HepG2 (cell line): ENCODE measurements around the gene LINGO3. TPM values are rescaled to one million over a fixed set of nuclear protein-coding genes. Genes with fewer than 3 reads are reported as not detected.

Source experiments
- AKAP8 ChIP-seq: sonication (generic); formaldehyde crosslinking; IDR thresholded peaks from 2 replicates; pipeline ENCODE4 v1.5.1; 2020; ENCODE audit warnings: mild to moderate bottlenecking, missing genetic modification reagents
- ELF1 ChIP-seq: sonication (generic); formaldehyde crosslinking; IDR thresholded peaks from 2 replicates; pipeline ENCODE4 v1.4.0; 2020; ENCODE audit warnings: missing genetic modification reagents
- HES4 ChIP-seq: sonication (generic); formaldehyde crosslinking; IDR thresholded peaks from 2 replicates; pipeline ENCODE4 v1.9.0; 2021; ENCODE audit warnings: mild to moderate bottlenecking, missing genetic modification reagents, borderline replicate concordance
- ISL2 ChIP-seq: sonication (generic); formaldehyde crosslinking; IDR thresholded peaks from 2 replicates; pipeline ENCODE4 v1.5.0; 2020; ENCODE audit warnings: missing genetic modification reagents
- MED1 ChIP-seq: sonication (generic); formaldehyde crosslinking; IDR thresholded peaks from 2 replicates; pipeline ENCODE4 v1.4.0; 2020; ENCODE audit warnings: missing genetic modification reagents
- NFKBIZ ChIP-seq: IDR thresholded peaks from 2 replicates; pipeline ENCODE4 v1.6.1; 2018; ENCODE audit warnings: missing genetic modification reagents, missing compliant biosample characterization
- PHB2 ChIP-seq: fragments of 450-650 bp; IDR thresholded peaks from 2 replicates; pipeline ENCODE4 v1.6.1; 2018; ENCODE audit not compliant: partially characterized antibody
- POLR2AphosphoS5 ChIP-seq: IDR thresholded peaks from 2 replicates; pipeline ENCODE4 v1.6.1; 2012; ENCODE audit warnings: low read depth, low read length
- PPARG ChIP-seq: conservative IDR thresholded peaks from 2 replicates; pipeline ENCODE4 v1.6.1; 2016; ENCODE audit warnings: missing biosample characterization, missing genetic modification reagents
- SP2 ChIP-seq: sonication (generic); formaldehyde crosslinking; IDR thresholded peaks from 2 replicates; pipeline ENCODE4 v1.5.1; 2020; ENCODE audit warnings: mild to moderate bottlenecking, missing genetic modification reagents
- SPEN ChIP-seq: sonication (generic); formaldehyde crosslinking; IDR thresholded peaks from 2 replicates; pipeline ENCODE4 v1.5.1; 2020; ENCODE audit warnings: low read depth, mild to moderate bottlenecking, missing genetic modification reagents
- TBL1XR1 ChIP-seq: fragments of 150-350 bp; IDR thresholded peaks from 2 replicates; pipeline ENCODE4 v1.6.1; 2014; ENCODE audit warnings: borderline replicate concordance, low read length; ENCODE audit not compliant: partially characterized antibody
- TMF1 ChIP-seq: sonication (generic); formaldehyde crosslinking; IDR thresholded peaks from 2 replicates; pipeline ENCODE4 v1.8.1; 2022; ENCODE audit warnings: low read depth, missing genetic modification reagents
- YEATS4 ChIP-seq: sonication (generic); formaldehyde crosslinking; IDR thresholded peaks from 2 replicates; pipeline ENCODE4 v1.4.0; 2020; ENCODE audit warnings: missing genetic modification reagents, borderline replicate concordance
- ZNF354B ChIP-seq: sonication (generic); formaldehyde crosslinking; IDR thresholded peaks from 2 replicates; pipeline ENCODE4 v1.8.0; 2022; ENCODE audit warnings: mild to moderate bottlenecking, missing genetic modification reagents
- ZNF430 ChIP-seq: sonication (generic); formaldehyde crosslinking; IDR thresholded peaks from 2 replicates; pipeline ENCODE4 v1.9.0; 2021; ENCODE audit warnings: mild to moderate bottlenecking, missing genetic modification reagents
- ZNF564 ChIP-seq: sonication (generic); formaldehyde crosslinking; IDR thresholded peaks from 2 replicates; pipeline ENCODE4 v1.8.1; 2023; ENCODE audit warnings: mild to moderate bottlenecking, missing genetic modification reagents
- ZNF616 ChIP-seq: sonication (generic); formaldehyde crosslinking; IDR thresholded peaks from 2 replicates; pipeline ENCODE4 v1.5.0; 2020; ENCODE audit warnings: low read depth, mild to moderate bottlenecking, missing genetic modification reagents
- ZSCAN21 ChIP-seq: sonication (generic); formaldehyde crosslinking; IDR thresholded peaks from 2 replicates; pipeline ENCODE4 v1.8.0; 2022; ENCODE audit warnings: mild to moderate bottlenecking, missing genetic modification reagents, moderate library complexity, borderline replicate concordance
- ZSCAN31 ChIP-seq: sonication (generic); formaldehyde crosslinking; IDR thresholded peaks from 2 replicates; pipeline ENCODE4 v1.5.0; 2020; ENCODE audit warnings: low read depth, mild to moderate bottlenecking, missing genetic modification reagents
- polyA plus RNA-seq, 8 experiments: library from polyadenylated mRNA; depleted of rRNA in 3 of 8; stranded (reverse) in 7 of 8; unstranded in 1 of 8; fragments of >200 nt; fragmentation: Illumina TruSeq in 4 of 8; extraction: Trizol in 4 of 8; gene quantifications; 2 replicates each; pipeline versions ENCODE4 v1.2.1 to v1.2.3, GENCODE V29; 2011 to 2016; ENCODE audit warnings: low read depth in 4 of 8, missing spikeins in 1 of 8, mixed read lengths in 1 of 8; ENCODE audit not compliant: insufficient read depth in 1 of 8
- total RNA-seq, 5 experiments: library from RNA; depleted of rRNA; stranded (reverse); fragments of >200 nt; fragmentation: Illumina TruSeq; extraction: Trizol; gene quantifications; 2 replicates each; pipeline ENCODE4 v1.2.3, GENCODE V29; 2016; ENCODE audit warnings: low read depth in 1 of 5
- TF ChIP-seq, protein P1 (sequence below): sonication (generic); formaldehyde crosslinking; IDR thresholded peaks from 2 replicates; pipeline ENCODE4 v1.8.1; 2023; ENCODE audit warnings: mild to moderate bottlenecking, missing genetic modification reagents
- TF ChIP-seq, protein P2 (sequence below), 2 experiments: fragments of 450-650 bp in 1 of 2; sonication (generic) in 1 of 2; formaldehyde crosslinking; IDR thresholded peaks; 2 replicates each; pipeline versions ENCODE4 v1.5.0 to v1.8.0; 2020 to 2022; ENCODE audit warnings: mild to moderate bottlenecking in 1 of 2, missing genetic modification reagents in 1 of 2
- TF ChIP-seq, protein P3 (sequence below): sonication (generic); formaldehyde crosslinking; IDR thresholded peaks from 2 replicates; pipeline ENCODE4; 2020; ENCODE audit warnings: missing genetic modification reagents, mild to moderate bottlenecking, borderline replicate concordance
- TF ChIP-seq, protein P4 (sequence below): sonication (generic); formaldehyde crosslinking; IDR thresholded peaks from 2 replicates; pipeline ENCODE4 v1.4.0; 2020; ENCODE audit warnings: missing genetic modification reagents

The LINGO3 gene
- total and polyA plus RNA-seq, 2 of the 13 experiments (the other 11 are each of a cell fraction or from before 2014, with no cell fraction given): not detected

DNA sequence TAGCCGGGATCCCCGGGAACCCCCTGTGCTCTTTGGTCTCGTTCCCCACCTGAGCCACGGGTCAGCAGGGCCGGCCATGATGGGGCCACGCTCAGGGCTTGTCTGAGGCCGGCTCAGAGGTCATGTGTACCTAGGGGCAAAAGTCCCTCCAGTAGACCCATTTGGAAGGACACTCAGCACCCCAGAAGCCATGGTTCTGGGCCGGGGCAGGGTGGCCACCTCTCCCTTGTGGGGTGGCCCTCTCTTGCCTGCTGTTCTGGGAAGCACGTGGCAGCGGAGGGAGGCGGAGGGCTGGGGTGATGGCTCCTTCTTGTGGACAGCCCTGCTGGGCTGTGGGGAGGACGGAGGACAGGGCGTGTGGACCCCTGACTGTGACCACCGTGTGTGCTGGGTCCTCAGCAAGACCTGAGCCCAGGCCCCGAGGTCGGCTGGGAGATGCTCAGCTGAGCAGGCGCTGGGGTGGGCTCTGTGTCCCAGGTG is 19.6 kb downstream of the LINGO3 start (continued):
- TF ChIP-seq, protein P1, sequence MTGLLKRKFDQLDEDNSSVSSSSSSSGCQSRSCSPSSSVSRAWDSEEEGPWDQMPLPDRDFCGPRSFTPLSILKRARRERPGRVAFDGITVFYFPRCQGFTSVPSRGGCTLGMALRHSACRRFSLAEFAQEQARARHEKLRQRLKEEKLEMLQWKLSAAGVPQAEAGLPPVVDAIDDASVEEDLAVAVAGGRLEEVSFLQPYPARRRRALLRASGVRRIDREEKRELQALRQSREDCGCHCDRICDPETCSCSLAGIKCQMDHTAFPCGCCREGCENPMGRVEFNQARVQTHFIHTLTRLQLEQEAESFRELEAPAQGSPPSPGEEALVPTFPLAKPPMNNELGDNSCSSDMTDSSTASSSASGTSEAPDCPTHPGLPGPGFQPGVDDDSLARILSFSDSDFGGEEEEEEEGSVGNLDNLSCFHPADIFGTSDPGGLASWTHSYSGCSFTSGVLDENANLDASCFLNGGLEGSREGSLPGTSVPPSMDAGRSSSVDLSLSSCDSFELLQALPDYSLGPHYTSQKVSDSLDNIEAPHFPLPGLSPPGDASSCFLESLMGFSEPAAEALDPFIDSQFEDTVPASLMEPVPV (CRISPR knock-in tag): peak; percentile 41; the same call in 1 of the 2 replicates
- TF ChIP-seq SPEN (CRISPR knock-in tag): peak; percentile 73; the same call in 1 of the 2 replicates
- TF ChIP-seq, protein P2, sequence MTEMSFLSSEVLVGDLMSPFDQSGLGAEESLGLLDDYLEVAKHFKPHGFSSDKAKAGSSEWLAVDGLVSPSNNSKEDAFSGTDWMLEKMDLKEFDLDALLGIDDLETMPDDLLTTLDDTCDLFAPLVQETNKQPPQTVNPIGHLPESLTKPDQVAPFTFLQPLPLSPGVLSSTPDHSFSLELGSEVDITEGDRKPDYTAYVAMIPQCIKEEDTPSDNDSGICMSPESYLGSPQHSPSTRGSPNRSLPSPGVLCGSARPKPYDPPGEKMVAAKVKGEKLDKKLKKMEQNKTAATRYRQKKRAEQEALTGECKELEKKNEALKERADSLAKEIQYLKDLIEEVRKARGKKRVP (CRISPR knock-in tag; IDR thresholded peaks at IDR 0.05): no peak
- TF ChIP-seq, protein P3, sequence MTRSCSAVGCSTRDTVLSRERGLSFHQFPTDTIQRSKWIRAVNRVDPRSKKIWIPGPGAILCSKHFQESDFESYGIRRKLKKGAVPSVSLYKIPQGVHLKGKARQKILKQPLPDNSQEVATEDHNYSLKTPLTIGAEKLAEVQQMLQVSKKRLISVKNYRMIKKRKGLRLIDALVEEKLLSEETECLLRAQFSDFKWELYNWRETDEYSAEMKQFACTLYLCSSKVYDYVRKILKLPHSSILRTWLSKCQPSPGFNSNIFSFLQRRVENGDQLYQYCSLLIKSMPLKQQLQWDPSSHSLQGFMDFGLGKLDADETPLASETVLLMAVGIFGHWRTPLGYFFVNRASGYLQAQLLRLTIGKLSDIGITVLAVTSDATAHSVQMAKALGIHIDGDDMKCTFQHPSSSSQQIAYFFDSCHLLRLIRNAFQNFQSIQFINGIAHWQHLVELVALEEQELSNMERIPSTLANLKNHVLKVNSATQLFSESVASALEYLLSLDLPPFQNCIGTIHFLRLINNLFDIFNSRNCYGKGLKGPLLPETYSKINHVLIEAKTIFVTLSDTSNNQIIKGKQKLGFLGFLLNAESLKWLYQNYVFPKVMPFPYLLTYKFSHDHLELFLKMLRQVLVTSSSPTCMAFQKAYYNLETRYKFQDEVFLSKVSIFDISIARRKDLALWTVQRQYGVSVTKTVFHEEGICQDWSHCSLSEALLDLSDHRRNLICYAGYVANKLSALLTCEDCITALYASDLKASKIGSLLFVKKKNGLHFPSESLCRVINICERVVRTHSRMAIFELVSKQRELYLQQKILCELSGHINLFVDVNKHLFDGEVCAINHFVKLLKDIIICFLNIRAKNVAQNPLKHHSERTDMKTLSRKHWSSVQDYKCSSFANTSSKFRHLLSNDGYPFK (CRISPR knock-in tag): no peak; the same call in 1 of the 2 replicates
- TF ChIP-seq TMF1 (CRISPR knock-in tag): 0 out of 2 replicates have a peak, but pooled peaks have one; percentile 49
- TF ChIP-seq SP2 (CRISPR knock-in tag): no peak
- peak; percentile 41; the same call in 1 of the 2 replicates for TF ChIP-seq ZSCAN31 (CRISPR knock-in tag)
- TF ChIP-seq POLR2AphosphoS5: no peak
- TF ChIP-seq PPARG (CRISPR knock-in tag): 0 out of 2 replicates have a peak, but pooled peaks have one; percentile 31
- 0 out of 2 replicates have a peak, but pooled peaks have one; percentile 6 for TF ChIP-seq ZNF354B (CRISPR knock-in tag)
- peak; percentile 58; the same call in 1 of the 2 replicates for TF ChIP-seq HES4 (CRISPR knock-in tag)
- TF ChIP-seq AKAP8 (CRISPR knock-in tag): 0 out of 2 replicates have a peak, but pooled peaks have one; percentile 57
- TF ChIP-seq ISL2 (CRISPR knock-in tag): no peak
- TF ChIP-seq ZNF564 (CRISPR knock-in tag): no peak
- no peak for TF ChIP-seq ZNF616 (CRISPR knock-in tag)
- 0 out of 2 replicates have a peak, but pooled peaks have one; percentile 33 for TF ChIP-seq ZSCAN21 (CRISPR knock-in tag)
- peak; percentile 26; the same call in 1 of the 2 replicates for TF ChIP-seq ELF1
- no peak for TF ChIP-seq PHB2
- no peak for TF ChIP-seq NFKBIZ (CRISPR knock-in tag)
- peak; percentile 74 for TF ChIP-seq MED1 (CRISPR knock-in tag)
- TF ChIP-seq, protein P4, sequence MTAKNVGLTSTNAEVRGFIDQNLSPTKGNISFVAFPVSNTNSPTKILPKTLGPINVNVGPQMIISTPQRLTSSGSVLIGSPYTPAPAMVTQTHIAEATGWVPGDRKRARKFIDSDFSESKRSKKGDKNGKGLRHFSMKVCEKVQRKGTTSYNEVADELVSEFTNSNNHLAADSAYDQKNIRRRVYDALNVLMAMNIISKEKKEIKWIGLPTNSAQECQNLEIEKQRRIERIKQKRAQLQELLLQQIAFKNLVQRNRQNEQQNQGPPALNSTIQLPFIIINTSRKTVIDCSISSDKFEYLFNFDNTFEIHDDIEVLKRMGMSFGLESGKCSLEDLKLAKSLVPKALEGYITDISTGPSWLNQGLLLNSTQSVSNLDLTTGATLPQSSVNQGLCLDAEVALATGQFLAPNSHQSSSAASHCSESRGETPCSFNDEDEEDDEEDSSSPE: peak; percentile 42; the same call in 1 of the 2 replicates
- TF ChIP-seq ZNF430: peak; percentile 80
- peak; percentile 58; the same call in 1 of the 2 replicates for TF ChIP-seq YEATS4 (CRISPR knock-in tag)
- TF ChIP-seq TBL1XR1: no peak
